Hepatocyte (in vitro differentiated cells): ENCODE results near the gene FZR1. TPM values are rescaled to one million over a fixed set of nuclear protein-coding genes. Genes with fewer than 3 reads are reported as not detected.

Experiments
- DNase-seq: peaks from one replicate; pipeline ENCODE4 v3.0.0-alpha.2; 2016; ENCODE audit warnings: low spot score
- H2AFZ ChIP-seq: fragments of 200-600 bp; sonication (generic); 2 replicates; pipeline ENCODE4 v1.6.0; 2016; ENCODE audit warnings: antibody characterized with exemption, mild to moderate bottlenecking
- H3K27ac ChIP-seq: fragments of 200-600 bp; sonication (generic); 2 replicates; pipeline ENCODE4 v1.5.1; 2016; ENCODE audit warnings: mild to moderate bottlenecking
- H3K27me3 ChIP-seq: fragments of 200-600 bp; sonication (generic); 2 replicates; pipeline ENCODE4 v1.6.1; 2016
- H3K36me3 ChIP-seq: fragments of 200-600 bp; sonication (generic); replicated peaks from 2 replicates; pipeline ENCODE4 v1.5.1; 2016; ENCODE audit warnings: low read depth; ENCODE audit not compliant: insufficient read depth
- H3K4me1 ChIP-seq: fragments of 200-600 bp; sonication (generic); 2 replicates; pipeline ENCODE4 v1.5.1; 2016; ENCODE audit warnings: mild to moderate bottlenecking, moderate library complexity; ENCODE audit not compliant: insufficient read depth
- H3K4me2 ChIP-seq: fragments of 200-600 bp; sonication (generic); 2 replicates; pipeline ENCODE4 v1.6.0; 2016
- H3K4me3 ChIP-seq: fragments of 200-600 bp; sonication (generic); 2 replicates; pipeline ENCODE4 v1.5.1; 2016; ENCODE audit warnings: mild to moderate bottlenecking
- H3K79me2 ChIP-seq: fragments of 200-600 bp; sonication (generic); 2 replicates; pipeline ENCODE4 v1.6.0; 2017; ENCODE audit warnings: mild to moderate bottlenecking
- H3K9me2 ChIP-seq: fragments of 200-600 bp; sonication (generic); replicated peaks from 2 replicates; pipeline ENCODE4 v1.6.0; 2017; ENCODE audit warnings: mild to moderate bottlenecking; ENCODE audit not compliant: insufficient read depth
- H3K9me3 ChIP-seq: fragments of 200-600 bp; sonication (generic); 2 replicates; pipeline ENCODE4 v1.5.1; 2016; ENCODE audit warnings: low read depth, mild to moderate bottlenecking
- H4K20me1 ChIP-seq: fragments of 200-600 bp; sonication (generic); 2 replicates; pipeline ENCODE4 v1.6.0; 2016; ENCODE audit warnings: mild to moderate bottlenecking; ENCODE audit not compliant: insufficient read depth, poor library complexity, severe bottlenecking
- CTCF ChIP-seq: fragments of 200-600 bp; sonication (generic); IDR thresholded peaks from 2 replicates; pipeline ENCODE4 v1.5.1; 2016; ENCODE audit warnings: antibody characterized with exemption, mild to moderate bottlenecking; ENCODE audit not compliant: poor library complexity
- EZH2 ChIP-seq: fragments of 200-600 bp; sonication (generic); IDR thresholded peaks from 2 replicates; pipeline ENCODE4 v1.6.1; 2016; ENCODE audit warnings: antibody characterized with exemption, mild to moderate bottlenecking, borderline replicate concordance
- EZH2phosphoT487 ChIP-seq: fragments of 200-600 bp; sonication (generic); IDR thresholded peaks from one replicate; pipeline ENCODE4 v1.6.1; 2018; ENCODE audit warnings: antibody characterized with exemption, mild to moderate bottlenecking, low read depth, moderate library complexity; ENCODE audit not compliant: unreplicated experiment, severe bottlenecking
- WGBS: methylation state at CpG from one replicate; pipeline ENCODE4 v1.1.6; 2016; ENCODE audit warnings: low lambda C conversion rate; ENCODE audit errors: missing lambda C conversion rate; 5-methylcytosine and 5-hydroxymethylcytosine counted together
- polyA plus RNA-seq: library from polyadenylated mRNA; unstranded; fragments of >200 nt; fragmentation: Nextera tagmentation; extraction: Ambion mirVana; gene quantifications from 2 replicates; pipeline ENCODE4 v1.2.1, GENCODE V29; 2016
- total RNA-seq: library from RNA; depleted of rRNA; stranded (reverse); fragments of >200 nt; gene quantifications from 2 replicates; pipeline ENCODE4 v1.2.3, GENCODE V29; 2014

The FZR1 gene
- total RNA-seq: 18.1 and 32.1 TPM in 2 replicates
- 51.0 and 51.9 TPM in 2 replicates for polyA plus RNA-seq

GRCh38 chr19:3505598-3506383, at the start of gene FZR1:
Gene FZR1, plus strand, starts transcription at chr19:3506311. Its CDS starts 16,679 bp downstream, at chr19:3522990.
- H3K9me2 ChIP-seq: no peaks in the 10 kb centered on the region
- WGBS: 3% methylated on average over 44 of the region's 79 CpGs
- H4K20me1 ChIP-seq: peaks cover 32% of the 10 kb centered on the region
- H3K79me2 ChIP-seq: peaks cover 46% of the 10 kb centered on the region
- no peaks in the 10 kb centered on the region for H3K9me3 ChIP-seq
- no peaks in the 10 kb centered on the region for H3K36me3 ChIP-seq
- peak within 1 kb of the TSS; percentile 91 for H3K27ac ChIP-seq
- peak within 1 kb of the TSS; percentile 75 for H2AFZ ChIP-seq
- no peak for TF ChIP-seq EZH2
- DNase-seq: peak; percentile 100
- no peaks in the 10 kb centered on the region for H3K27me3 ChIP-seq
- peaks cover 10% of the 10 kb centered on the region for H3K4me1 ChIP-seq
- H3K4me3 ChIP-seq: peak within 1 kb of the TSS; percentile 94
- H3K4me2 ChIP-seq: peak within 1 kb of the TSS; percentile 96

DNA sequence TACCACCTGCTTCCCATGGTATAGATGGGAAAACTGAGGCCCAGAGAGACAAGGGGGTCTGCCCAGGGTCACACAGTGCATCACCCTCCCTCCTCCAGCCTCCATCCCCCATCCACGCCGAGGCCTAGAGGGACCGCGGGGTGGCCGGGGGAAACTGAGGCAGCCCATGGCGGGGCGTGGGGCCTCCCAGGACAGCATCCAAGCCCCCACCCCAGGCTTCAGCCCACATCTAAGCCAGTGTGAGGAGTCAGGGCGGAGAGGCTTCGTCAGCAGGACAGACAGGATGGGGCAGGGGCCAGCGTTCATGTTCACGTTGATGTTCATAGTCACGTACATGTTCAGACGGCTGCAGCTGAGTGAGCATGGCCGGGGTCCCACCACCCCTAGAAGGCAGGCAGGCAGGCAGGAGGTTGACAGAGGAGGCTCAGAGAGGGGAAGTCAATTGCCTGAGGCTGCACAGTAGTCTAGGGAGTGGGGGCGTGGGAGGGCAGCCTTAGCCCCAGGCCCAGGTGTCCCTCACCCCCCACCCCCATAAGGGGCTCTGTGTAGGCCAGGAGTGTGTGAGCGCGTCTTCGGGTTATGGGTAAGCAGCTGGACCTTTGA, 49.1 kb upstream of the FZR1 start:
- Histone ChIP-seq H3K4me3 (no peak overlapping the region), H3K27me3 (no peaks in the 10 kb centered on the region), H3K9me2 (no peaks in the 10 kb centered on the region), H3K4me2 (no peak overlapping the region), H2AFZ (no peak overlapping the region), H3K27ac (peak overlapping the region; percentile 87), H4K20me1 (no peaks in the 10 kb centered on the region), H3K4me1 (peaks cover 26% of the 10 kb centered on the region), H3K79me2 (no peaks in the 10 kb centered on the region), H3K36me3 (no peaks in the 10 kb centered on the region), H3K9me3 (no peaks in the 10 kb centered on the region)
- TF ChIP-seq CTCF: no peak
- no peak for TF ChIP-seq EZH2
- TF ChIP-seq EZH2phosphoT487: no peak
- WGBS: 81% methylated on average over 18 of the region's 18 CpGs
- no peak for DNase-seq

DNA sequence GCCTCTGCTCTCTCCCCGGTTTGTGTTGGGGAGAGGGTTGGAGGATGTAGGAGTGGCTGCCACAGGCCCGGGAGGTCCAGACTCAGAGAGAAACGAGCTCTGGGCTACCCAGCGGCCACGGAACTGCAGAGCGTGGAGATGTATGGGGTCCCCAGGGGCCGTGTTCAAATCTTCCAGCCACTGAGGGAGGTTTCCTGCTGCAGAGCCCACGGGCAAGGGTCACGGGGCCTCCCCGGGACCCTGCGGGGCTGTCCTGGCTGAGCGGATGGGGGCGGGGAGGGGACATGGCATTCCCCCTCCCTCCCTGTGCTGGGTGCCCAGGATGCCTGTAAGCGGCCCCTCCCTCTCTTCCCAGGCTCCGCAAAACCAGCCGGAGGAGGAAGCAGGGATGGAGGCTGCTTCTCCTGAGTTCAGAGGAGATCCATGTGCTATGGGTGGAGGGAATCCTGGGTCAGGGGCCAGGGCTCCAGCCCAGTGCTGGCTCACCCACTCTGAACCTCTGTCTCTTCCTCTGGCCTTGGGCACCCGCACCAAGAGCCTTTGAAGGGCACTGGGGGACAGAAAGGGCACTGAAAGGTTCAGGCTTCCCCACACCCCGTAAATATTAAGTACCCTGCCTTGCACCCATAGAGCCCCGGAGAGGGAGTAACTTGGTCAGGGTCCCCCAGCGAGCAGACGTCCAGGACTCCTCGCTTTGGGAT, 48.4 kb upstream of the FZR1 start:
- H3K9me3 ChIP-seq: no peaks in the 10 kb centered on the region
- TF ChIP-seq EZH2: no peak
- TF ChIP-seq CTCF: no peak
- no peak for TF ChIP-seq EZH2phosphoT487
- 22% methylated on average over 14 of the region's 22 CpGs for WGBS
- H3K27ac ChIP-seq: peak overlapping the region; percentile 87
- H3K4me3 ChIP-seq: no peak overlapping the region
- no peaks in the 10 kb centered on the region for H3K79me2 ChIP-seq
- no peaks in the 10 kb centered on the region for H3K9me2 ChIP-seq
- no peak overlapping the region for H2AFZ ChIP-seq
- peaks cover 26% of the 10 kb centered on the region for H3K4me1 ChIP-seq
- peak overlapping the region; percentile 68 for H3K4me2 ChIP-seq
- DNase-seq: no peak
- peaks cover 4% of the 10 kb centered on the region for H3K27me3 ChIP-seq
- no peaks in the 10 kb centered on the region for H3K36me3 ChIP-seq
- H4K20me1 ChIP-seq: no peaks in the 10 kb centered on the region
